Tibial nerve (tissue), 4 donors: ENCODE measurements around the gene PIMREG.

Experiments used
- CTCF ChIP-seq, 5 experiments: fragments of 200-600 bp in 3 of 5; fragments of 450-650 bp in 2 of 5; sonication (generic) in 3 of 5; IDR thresholded peaks; one replicate each; pipeline ENCODE4 v1.5.1; 2016 to 2019; ENCODE audit warnings: antibody characterized with exemption in 5 of 5, mild to moderate bottlenecking in 3 of 5, moderate library complexity in 2 of 5
- EP300 ChIP-seq, 2 donors: sonication (generic); formaldehyde crosslinking; IDR thresholded peaks; one replicate each; pipeline ENCODE4 v1.6.1; 2017; ENCODE audit warnings: antibody characterized with exemption in 2 of 2, mild to moderate bottlenecking in 1 of 2
- POLR2A ChIP-seq, 2 donors: fragments of 450-650 bp; IDR thresholded peaks; one replicate each; pipeline ENCODE4 v1.6.1; 2017; ENCODE audit warnings: antibody characterized with exemption in 2 of 2, mild to moderate bottlenecking in 2 of 2, moderate library complexity in 2 of 2

DNA sequence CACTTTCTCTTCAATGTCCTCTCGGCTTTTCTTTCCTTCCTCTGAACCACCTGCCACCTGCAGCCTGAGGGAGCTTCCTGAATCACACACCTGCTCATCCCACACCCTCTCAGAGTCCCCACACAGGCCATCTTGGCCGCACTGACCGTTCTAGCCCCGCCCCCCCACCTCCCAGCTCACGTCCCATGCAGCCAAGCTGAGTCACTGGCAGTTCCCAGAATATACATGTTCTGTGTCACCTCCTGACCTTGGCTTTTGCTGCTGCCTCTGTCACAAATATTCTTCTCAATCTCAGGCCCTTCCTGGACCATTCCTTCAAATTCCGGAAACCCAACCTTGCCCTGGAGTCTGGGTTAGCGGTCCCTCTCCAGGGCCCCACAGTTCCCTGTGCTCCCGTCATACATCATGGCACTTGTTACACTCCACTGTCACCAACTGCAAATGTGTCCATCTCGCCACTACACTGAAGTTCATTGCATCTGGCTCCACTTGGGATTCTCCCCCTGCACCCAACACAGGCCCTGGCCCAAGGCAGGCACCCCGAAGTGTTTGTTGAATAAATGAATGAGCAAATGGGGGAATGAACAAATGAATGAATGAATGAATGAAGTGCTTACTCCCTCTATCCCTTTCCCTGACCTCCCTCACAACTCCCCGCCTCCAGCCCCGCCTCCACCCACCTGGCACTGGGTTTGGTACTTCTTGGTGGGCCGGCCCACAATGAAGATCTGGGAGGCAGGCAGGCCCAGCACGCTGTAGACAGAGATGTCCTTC, 12.8 kb downstream of the PIMREG start:
- no peak for TF ChIP-seq CTCF (IDR thresholded peaks at IDR 0.05)
- no peak for TF ChIP-seq EP300 (IDR thresholded peaks at IDR 0.05)
- TF ChIP-seq POLR2A (IDR thresholded peaks at IDR 0.05): no peak
